Ishikawa (cell line): ENCODE results near the gene ZNF281.

Experiments
- CEBPB ChIP-seq: IDR thresholded peaks from 2 replicates; pipeline ENCODE4 v1.6.1; 2012
- CREB1 ChIP-seq: IDR thresholded peaks from 2 replicates; pipeline ENCODE4 v1.6.1; 2012; ENCODE audit warnings: low read depth
- EP300 ChIP-seq: IDR thresholded peaks from 2 replicates; pipeline ENCODE4 v1.6.1; 2012; ENCODE audit warnings: borderline replicate concordance
- NFIC ChIP-seq: IDR thresholded peaks from 2 replicates; pipeline ENCODE4 v1.6.1; 2012
- RAD21 ChIP-seq: IDR thresholded peaks from 2 replicates; pipeline ENCODE4 v1.6.1; 2012; ENCODE audit warnings: low read depth
- TAF1 ChIP-seq: IDR thresholded peaks from 2 replicates; pipeline ENCODE4 v1.6.1; 2012; ENCODE audit warnings: low read depth, mild to moderate bottlenecking
- TCF12 ChIP-seq: IDR thresholded peaks from 2 replicates; pipeline ENCODE4 v1.6.1; 2012; ENCODE audit warnings: low read depth
- YY1 ChIP-seq: IDR thresholded peaks from 2 replicates; pipeline ENCODE4 v1.6.1; 2012; ENCODE audit warnings: low read depth
- ZBTB7A ChIP-seq: IDR thresholded peaks from 2 replicates; pipeline ENCODE4 v1.6.1; 2012; ENCODE audit warnings: low read depth
- TF ChIP-seq, protein P1 (sequence below): IDR thresholded peaks from 2 replicates; pipeline ENCODE4 v1.6.1; 2012; ENCODE audit warnings: low read depth, mild to moderate bottlenecking
- TF ChIP-seq, protein P2 (sequence below): IDR thresholded peaks from 2 replicates; pipeline ENCODE4 v1.6.1; 2012

DNA sequence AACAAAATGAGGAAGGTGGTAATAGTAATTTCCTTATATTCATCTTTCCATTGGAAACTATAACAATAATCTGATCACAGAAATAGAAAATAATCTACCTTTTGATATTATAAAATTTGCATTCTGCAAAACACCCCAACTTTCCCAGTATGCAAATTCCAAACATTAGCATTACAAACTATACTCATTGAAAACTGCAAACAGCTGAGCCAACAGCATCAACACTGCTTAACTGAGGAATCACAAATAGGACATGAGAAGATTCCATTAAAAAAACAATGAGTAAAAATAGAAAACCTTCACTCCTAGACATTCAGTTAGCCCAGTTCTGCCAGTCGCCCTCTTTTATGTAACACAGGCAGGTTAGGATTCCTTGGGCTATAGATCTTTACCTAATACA is 18.1 kb downstream of the ZNF281 start:
- TF ChIP-seq ZBTB7A = no peak
- no peak for TF ChIP-seq TAF1
- TF ChIP-seq EP300 = no peak
- TF ChIP-seq CREB1 = no peak
- TF ChIP-seq, protein P1, sequence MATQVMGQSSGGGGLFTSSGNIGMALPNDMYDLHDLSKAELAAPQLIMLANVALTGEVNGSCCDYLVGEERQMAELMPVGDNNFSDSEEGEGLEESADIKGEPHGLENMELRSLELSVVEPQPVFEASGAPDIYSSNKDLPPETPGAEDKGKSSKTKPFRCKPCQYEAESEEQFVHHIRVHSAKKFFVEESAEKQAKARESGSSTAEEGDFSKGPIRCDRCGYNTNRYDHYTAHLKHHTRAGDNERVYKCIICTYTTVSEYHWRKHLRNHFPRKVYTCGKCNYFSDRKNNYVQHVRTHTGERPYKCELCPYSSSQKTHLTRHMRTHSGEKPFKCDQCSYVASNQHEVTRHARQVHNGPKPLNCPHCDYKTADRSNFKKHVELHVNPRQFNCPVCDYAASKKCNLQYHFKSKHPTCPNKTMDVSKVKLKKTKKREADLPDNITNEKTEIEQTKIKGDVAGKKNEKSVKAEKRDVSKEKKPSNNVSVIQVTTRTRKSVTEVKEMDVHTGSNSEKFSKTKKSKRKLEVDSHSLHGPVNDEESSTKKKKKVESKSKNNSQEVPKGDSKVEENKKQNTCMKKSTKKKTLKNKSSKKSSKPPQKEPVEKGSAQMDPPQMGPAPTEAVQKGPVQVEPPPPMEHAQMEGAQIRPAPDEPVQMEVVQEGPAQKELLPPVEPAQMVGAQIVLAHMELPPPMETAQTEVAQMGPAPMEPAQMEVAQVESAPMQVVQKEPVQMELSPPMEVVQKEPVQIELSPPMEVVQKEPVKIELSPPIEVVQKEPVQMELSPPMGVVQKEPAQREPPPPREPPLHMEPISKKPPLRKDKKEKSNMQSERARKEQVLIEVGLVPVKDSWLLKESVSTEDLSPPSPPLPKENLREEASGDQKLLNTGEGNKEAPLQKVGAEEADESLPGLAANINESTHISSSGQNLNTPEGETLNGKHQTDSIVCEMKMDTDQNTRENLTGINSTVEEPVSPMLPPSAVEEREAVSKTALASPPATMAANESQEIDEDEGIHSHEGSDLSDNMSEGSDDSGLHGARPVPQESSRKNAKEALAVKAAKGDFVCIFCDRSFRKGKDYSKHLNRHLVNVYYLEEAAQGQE = no peak
- TF ChIP-seq, protein P2, sequence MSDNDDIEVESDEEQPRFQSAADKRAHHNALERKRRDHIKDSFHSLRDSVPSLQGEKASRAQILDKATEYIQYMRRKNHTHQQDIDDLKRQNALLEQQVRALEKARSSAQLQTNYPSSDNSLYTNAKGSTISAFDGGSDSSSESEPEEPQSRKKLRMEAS = no peak
- no peak for TF ChIP-seq CEBPB
- no peak for TF ChIP-seq TCF12
- no peak for TF ChIP-seq RAD21
- no peak for TF ChIP-seq YY1
- TF ChIP-seq NFIC = no peak
